ENCODE data around the gene NRXN3.

Gene NRXN3

DNA sequence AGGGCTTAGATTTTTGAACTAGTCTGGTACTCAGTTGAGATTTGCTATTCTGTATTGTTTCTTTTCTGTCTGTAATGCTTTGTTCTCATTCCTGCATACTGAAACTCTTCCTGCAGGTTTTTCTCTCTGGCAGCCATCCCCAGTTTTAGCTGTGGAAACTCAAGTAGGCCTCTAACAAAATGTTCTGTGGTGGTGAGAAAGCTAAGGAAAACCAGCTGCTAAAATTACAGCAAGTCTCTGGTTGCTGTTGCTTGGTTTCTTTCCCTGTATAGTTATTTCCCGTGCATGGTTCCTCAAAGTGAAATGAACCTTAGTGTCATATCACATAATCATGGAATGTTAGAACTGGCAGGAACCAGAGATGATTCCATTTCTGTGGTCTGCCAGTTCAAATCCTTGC, 442.5 kb downstream of the NRXN3 start:
- DNase-seq (ENCODE audit: low read depth) = no peak
- TF ChIP-seq, protein P1, sequence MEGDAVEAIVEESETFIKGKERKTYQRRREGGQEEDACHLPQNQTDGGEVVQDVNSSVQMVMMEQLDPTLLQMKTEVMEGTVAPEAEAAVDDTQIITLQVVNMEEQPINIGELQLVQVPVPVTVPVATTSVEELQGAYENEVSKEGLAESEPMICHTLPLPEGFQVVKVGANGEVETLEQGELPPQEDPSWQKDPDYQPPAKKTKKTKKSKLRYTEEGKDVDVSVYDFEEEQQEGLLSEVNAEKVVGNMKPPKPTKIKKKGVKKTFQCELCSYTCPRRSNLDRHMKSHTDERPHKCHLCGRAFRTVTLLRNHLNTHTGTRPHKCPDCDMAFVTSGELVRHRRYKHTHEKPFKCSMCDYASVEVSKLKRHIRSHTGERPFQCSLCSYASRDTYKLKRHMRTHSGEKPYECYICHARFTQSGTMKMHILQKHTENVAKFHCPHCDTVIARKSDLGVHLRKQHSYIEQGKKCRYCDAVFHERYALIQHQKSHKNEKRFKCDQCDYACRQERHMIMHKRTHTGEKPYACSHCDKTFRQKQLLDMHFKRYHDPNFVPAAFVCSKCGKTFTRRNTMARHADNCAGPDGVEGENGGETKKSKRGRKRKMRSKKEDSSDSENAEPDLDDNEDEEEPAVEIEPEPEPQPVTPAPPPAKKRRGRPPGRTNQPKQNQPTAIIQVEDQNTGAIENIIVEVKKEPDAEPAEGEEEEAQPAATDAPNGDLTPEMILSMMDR (IDR thresholded peaks at IDR 0.05; ENCODE audit: insufficient read depth, low read depth, low read length, missing control alignments) = no peak

DNA sequence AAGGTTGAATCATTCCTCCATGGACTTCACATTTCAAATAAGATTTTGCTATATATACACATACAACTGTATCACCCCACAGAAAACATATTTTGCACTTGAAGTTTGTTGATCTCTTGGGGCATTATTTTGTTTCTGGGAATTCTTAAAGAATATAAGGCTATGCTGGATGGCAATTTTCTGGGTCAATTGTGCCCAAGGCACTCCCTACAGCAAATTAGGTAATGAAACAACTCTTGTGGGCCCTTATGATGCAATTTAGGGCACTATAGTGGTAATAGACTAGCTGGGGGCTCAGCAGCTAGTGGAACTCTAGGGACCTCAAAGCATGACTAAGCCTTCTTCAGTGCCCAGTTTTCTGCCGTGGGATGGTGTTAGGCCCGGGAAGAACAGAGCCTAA, 444.4 kb downstream of the NRXN3 start:
- H3K4me3 ChIP-seq (ENCODE audit: low read depth, low read length) = no peak overlapping the region
- DNase-seq (ENCODE audit: low read depth) = no peak
- TF ChIP-seq, protein P1 (IDR thresholded peaks at IDR 0.05; ENCODE audit: insufficient read depth, low read depth, low read length, missing control alignments) = no peak

More for the DNA sequence above, 442.5 kb downstream of the NRXN3 start:
- H3K4me3 ChIP-seq (ENCODE audit: low read depth, low read length) = no peak overlapping the region

DNA sequence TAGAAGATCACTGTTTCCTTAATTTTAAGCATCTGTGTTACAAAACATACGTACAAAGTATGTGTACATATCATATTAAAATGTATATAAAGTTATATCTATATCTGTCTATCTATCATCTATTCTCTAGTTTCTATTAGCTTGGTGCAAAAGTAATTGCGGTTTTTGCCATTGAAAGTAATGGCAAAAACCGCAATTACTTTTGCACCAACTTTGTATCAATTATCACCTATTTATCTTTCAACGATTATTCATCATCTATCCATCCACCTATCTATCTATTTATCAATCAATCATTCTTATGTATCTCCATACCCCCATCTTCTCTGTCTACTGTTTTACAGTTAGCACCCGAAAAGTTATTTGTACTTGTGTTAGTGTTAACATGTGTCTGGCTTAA, 447.6 kb downstream of the NRXN3 start:
- no peak overlapping the region for H3K4me3 ChIP-seq (ENCODE audit: low read depth, low read length)
- DNase-seq (ENCODE audit: low read depth) = no peak
- TF ChIP-seq, protein P1 (IDR thresholded peaks at IDR 0.05; ENCODE audit: insufficient read depth, low read depth, low read length, missing control alignments) = no peak

DNA sequence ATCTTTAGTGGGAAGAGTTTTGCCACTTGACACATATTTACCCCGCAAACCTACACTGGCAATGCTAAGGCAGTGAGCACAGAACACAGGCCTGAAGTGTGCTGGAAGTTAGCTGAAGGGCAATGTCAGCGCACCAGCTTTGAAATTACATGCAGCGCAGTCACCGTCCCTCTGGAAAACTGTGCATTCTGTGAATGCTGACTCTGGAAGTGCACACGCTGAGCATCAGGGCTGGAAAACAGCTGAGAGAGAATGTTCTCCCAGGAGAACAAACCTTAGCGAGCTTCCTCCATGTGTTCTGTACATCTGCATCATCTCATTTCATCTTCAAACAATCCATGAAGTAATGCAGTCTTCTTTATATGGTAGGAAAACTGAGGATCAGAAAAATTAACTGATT, 448.2 kb downstream of the NRXN3 start:
- no peak for DNase-seq (ENCODE audit: low read depth)
- no peak overlapping the region for H3K4me3 ChIP-seq (ENCODE audit: low read depth, low read length)
- TF ChIP-seq, protein P1 (IDR thresholded peaks at IDR 0.05; ENCODE audit: insufficient read depth, low read depth, low read length, missing control alignments) = no peak

DNA sequence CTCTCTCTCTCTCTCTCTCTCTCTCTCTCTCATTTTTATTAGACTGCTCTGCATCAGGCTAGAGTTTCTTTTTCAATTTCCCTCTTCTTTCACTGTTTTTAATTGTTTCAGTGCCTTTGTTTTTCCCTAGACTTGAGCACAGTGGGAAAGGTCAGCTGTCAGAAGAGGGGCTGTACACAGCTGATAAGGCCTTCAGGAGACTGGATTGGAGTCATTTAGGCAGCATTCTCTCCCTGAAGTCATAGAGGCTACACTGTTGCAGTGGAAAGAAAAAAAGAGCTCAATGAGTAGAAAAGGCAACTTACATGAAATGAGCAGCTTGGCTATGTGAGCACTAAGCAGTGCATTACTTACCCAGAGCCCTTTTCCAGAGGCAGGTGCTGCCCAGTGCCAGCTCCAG, 456.9 kb downstream of the NRXN3 start:
- DNase-seq (ENCODE audit: low read depth) = no peak
- H3K4me3 ChIP-seq (ENCODE audit: low read depth, low read length) = no peak overlapping the region
- TF ChIP-seq, protein P1 (IDR thresholded peaks at IDR 0.05; ENCODE audit: insufficient read depth, low read depth, low read length, missing control alignments) = no peak

DNA sequence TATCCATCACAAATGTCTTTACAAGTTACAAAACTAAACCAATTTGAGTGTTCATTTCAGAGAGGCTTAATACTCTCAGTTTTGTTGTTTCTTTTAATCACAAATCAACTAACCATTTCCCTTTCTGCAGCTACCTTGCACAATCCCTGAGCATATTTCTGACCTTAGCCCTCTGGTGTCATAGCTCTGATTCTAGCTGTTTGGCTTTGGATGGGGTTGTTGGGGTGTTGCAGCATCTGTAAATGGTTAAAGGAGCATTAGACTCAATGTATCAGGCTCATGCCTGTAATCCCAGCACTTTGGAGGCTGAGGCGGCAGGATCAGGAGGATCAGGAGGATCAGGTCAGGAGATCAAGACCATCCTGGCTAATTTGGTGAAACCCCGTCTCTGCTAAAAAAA, 461.4 kb downstream of the NRXN3 start:
- H3K4me3 ChIP-seq (ENCODE audit: low read depth, low read length) = no peak overlapping the region
- no peak for DNase-seq (ENCODE audit: low read depth)
- TF ChIP-seq, protein P1 (IDR thresholded peaks at IDR 0.05; ENCODE audit: insufficient read depth, low read depth, low read length, missing control alignments) = no peak

DNA sequence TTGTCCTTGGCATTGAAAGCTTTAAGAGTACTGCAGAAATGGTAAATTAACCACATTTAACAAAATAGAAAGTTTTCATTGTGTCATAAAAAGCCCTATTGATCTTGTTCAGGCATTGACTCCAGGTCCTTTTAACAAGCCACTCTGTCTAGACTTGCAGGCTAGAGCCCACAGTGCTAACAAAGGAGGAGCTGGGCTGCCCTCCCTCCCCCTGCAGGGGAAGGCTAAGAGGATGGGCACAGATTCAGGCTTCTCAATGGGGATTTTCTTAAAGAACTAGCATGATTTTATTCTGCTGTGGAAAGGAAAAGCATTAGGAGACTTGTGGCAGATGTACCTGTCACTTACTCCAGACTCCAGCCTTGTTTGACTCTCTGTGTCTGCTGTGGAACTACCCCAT, 463.6 kb downstream of the NRXN3 start:
- DNase-seq (ENCODE audit: low read depth) = no peak
- no peak overlapping the region for H3K4me3 ChIP-seq (ENCODE audit: low read depth, low read length)
- TF ChIP-seq, protein P1 (IDR thresholded peaks at IDR 0.05; ENCODE audit: insufficient read depth, low read depth, low read length, missing control alignments) = no peak
